HG02798 (cell line): Measurements from ENCODE around the gene KLC1.

Source experiments
- ATAC-seq: cut with Tn5 transposase; IDR thresholded peaks from one replicate; pipeline ENCODE4 v1.9.1; 2021; ENCODE audit warnings: mild to moderate bottlenecking; ENCODE audit not compliant: unreplicated experiment, poor library complexity

The KLC1 gene

DNA sequence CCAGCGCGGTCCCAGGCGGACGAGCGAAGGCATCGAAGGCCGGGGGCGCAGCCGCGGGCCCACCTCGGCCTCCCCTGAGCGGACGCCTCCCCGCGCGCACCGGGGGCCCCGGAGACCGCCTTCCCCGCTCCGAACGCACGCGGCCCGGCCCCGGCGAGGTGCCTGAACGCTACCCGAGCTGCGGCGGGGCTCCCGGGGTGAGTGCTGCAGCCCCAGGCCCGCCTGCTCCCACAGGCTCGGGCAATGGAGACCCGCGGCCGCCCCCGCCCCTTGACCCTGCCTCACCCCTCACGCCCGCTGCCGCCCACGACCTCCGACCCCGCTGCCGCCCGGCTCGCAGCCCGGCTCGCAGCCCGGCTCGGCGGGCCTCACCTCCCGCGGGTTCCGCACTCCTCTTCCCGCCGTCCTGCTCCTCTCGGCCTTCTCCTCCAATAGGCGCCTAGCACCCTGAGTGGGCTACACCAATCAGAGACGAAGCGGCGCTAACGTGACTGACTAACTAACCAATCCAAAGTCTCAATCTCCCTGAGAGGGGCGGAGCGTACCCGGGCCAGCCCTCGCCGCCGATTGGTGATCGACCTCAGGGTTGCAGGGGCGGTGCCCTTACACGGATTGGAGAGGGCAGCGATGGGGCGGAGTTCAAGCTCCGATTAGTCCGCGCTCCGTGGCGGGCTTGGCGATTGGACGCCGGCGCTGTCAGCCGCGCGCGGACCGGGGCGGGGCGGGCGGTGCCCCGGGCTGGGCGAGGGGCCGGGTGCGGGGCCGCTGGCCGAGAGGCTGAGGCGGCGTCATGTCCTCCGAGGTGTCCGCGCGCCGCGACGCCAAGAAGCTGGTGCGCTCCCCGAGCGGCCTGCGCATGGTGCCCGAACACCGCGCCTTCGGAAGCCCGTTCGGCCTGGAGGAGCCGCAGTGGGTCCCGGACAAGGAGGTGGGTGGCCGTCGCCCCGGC lies 86.3 kb downstream of the KLC1 start, which contains the start of the genes XRCC3 and ZFYVE21:
XRCC3 (minus strand) TSS at position 400 of the 949 bp plus-strand sequence. CDS start 4,364 bp downstream, outside the sequence.
ZFYVE21 (plus strand) TSS at position 759 of the 949 bp plus-strand sequence; CDS start at position 791, 32 bp downstream.
- ATAC-seq: peak; percentile 96

DNA sequence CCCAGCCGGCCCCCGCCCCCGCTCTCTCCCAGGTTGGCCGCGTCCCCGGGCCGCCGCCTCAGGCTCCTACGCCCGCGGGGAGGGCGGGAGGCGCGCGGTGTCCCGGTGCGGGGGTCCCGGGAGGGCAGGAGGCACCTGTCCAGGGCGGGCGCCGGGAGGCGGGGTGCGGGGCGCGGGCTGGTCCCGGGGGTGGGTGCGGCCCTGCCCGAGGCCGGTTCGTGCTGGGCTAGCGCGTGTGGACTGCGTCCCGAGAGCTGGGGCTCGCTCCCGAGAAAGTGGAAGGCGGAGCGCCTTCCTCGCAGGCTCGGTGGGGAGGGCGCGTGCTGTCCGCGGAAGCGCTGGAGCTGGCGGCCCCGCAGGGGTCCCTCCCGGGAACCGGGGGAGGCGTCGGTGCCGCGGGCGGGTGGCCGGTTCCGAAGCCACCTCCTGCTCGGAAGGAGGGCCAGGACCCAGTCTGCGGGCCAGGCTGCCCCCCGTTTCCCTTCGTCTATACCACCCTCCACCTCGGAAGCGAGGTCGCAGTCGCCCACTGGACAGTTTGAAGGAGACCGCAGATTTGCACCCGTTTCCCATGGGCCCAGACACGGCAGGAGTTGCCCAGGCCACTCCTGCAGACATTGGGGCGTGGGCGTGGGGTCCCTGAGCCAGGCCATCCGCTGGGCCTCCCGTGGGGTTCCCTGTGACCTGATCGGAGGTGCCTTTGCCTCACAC lies 87.2 kb downstream of the KLC1 start:
- peak; percentile 0 for ATAC-seq

DNA sequence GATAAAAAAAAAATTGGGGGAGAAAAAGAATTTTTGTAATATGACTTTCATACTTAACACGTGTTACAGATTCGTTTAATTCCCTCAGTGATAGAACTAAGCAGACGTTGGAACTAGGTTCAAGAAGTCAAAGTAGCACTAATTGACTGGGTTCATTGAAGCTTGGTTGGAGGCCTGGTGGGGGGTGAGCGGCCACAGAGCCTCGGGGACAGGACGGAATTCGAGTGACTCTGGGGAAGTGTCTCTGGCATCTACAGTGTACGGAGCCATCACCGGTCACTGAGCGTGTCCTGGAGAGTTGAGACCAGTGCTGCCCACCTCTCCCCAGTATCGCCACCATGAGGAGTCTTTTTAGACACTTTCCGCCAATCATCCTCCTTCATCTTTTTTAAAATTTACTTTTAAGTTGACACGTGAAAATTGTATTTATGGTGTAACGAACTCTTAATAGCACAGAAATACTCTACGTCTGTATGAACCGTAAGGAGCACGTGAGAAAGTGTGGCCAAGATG lies 87.9 kb downstream of the KLC1 start:
- no peak for ATAC-seq

DNA sequence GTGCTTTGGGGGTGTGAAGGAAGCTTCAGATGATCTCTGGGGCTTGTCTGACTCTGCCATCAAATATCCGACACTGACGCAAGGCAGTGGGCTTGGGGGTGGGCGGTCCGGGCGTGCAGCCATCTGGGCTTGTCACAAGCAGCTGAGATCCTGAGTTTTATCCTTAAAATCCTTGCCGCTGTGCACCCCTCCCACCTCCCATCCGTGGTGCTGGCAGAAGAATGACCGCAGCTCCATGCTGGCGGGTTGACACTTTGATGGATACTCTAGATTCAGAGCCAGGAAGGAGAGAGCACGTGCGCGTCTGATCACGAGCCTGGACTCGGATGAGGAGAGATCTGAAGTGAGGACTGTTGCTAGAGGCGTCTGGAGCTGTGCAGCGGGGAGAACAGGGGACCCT lies 89.6 kb downstream of the KLC1 start:
- no peak for ATAC-seq

DNA sequence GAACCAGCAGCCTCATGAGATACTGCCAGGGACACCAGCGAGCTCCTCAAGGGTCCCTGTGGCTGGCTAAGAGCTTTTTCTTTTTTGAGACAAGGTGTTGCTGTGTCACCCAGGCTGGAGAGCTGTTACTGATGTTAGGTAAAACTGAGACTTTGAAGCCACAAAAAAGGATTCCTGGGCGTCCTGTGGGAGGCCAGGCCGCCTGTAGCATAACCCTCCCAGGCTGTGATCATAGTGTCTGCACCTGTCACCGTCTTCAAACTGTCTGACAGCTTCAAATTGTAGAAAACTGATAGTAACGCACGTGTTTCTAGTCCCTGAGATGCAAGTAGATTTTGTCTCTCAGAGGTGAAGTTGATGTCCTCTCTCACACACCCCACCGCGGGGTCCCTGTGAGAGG lies 90.7 kb downstream of the KLC1 start:
- ATAC-seq: no peak

DNA sequence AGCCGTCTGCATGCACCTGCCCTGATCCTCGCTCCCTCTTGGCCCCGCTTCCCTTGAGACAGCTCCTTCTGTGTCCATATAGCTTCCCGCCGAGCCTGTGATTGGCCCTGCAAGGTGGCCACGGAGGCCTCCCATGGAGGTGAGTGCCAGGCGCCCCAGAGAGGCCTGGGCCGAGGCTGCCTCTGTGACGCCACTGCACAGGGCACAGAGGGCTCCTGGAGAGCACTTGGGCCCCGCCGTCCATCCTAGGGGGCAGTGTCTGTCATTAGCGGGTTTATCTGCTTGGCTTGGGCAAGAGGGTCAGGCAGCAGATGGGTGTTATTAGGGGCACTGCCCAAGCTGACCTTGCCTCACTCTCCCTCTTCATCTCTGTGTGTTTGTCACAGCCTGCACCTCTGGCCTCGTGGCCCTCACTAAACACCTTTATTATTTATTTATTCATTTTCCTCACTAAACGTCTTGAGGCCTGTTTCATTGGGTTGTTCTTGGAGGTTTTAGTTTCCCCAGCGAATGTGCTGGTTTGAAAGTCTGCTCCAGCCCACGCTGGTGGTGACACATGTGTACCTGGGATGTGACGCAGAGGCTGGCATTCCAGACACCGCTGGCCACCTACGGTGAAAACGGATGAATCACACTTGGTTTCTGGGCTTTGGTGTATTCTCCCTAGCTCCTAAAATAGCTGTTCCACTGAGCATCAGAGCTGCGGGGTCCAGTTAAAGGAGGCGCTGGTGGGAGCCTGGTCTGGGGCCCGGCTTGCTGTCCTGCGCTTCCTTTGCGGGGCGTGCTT lies 92.5 kb downstream of the KLC1 start:
- no peak for ATAC-seq

DNA sequence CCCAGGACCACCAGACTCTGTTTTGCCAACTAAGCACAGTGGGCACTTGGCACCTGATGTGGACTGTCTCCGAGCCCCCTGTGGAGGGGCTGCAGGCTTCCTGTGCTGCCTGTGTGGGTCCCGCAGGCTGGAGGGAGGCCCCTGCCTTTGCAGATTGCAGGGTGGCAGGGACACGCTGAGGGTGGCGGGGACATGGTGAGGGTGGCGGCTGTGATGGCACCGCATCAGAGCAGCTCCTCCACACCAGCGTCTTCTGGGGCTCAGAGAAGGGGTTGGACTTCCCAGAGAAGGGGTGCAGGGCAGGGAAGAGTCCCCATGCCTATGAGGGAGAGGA lies 94.7 kb downstream of the KLC1 start:
- ATAC-seq: no peak

DNA sequence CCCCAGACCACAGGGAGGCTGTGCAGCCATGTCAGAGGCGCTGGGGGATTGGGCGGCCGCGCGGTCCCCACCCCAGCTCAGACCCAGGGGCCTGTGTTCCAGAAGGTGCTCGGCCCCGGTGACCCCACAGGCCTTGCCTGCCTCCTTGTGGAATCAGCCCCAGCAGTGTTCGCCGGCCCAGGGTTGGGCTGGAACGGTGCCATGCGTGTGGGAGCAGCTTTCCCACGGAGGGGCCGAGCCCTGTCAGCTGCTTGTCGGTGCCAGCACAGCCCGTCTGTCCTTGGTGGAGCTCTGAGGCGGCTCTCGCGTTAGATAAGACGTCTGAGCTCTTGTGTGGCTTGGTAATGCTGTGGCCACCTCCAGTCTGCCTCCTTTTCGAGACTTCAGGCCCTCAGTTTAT lies 95.1 kb downstream of the KLC1 start:
- no peak for ATAC-seq

DNA sequence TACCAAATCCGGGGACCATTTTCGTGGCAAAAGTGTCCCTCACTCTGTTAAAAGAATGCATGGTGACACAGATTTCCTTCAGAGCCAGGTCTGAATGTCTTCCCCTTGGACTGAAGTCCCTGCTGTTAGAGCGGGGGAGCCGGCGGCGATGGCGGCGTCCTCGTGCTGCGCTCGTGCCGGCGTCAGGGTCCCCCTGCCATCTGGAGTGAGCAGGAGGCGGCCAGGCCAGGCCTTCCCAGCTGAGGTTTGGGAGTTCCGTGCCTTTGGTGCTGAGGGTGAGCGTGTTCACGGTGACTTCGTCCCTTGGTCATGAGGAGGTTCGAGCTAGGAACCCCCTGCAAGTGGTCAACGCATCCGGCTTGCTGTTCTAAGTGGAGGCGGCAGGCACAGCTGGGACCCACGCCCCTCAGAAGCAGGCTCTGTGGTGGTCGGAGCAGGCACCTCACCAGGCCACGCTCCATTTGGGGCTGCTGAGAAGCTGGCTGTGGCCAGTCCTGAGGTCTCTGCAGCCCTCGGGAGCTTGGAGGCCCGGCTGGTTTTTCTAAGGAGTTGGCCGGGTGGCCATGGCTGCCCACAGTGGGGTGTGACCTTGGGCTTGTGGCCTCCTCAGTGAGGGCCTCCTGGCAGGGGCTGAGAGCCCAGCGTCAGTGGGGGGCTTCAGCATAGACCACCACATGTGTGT lies 96.1 kb downstream of the KLC1 start:
- no peak for ATAC-seq

DNA sequence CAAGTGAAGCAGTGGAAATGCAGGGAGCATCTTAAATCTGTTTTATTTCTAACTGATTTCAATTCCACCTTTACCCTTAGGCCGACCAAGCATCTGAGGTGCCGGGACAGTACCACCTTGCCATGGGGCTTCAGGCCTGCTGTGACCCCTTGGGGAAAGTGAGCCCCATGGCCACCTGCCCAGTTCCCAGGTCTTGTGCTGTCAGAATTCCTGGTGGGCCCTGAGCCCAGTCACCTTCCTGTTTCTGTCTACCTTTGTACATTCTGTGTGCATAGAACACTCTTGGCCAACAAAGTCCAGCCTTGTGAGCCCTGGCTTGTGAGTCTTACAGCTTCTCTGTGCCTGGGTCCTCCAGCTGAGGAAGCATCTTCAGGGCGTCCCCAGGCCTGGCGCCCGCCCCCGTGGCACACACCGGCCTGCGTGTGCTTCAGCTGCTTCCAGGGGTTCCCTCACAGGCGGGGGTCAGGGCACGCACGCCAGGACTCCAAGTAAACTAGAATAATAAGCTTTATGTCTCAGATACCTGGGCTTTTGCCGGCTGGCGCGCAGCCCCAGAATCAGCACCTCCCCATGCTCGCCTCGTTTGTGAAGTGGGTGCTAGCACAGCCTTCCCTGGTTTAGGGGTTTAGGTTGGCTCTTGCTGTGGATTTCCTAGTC lies 96.9 kb downstream of the KLC1 start:
- no peak for ATAC-seq

DNA sequence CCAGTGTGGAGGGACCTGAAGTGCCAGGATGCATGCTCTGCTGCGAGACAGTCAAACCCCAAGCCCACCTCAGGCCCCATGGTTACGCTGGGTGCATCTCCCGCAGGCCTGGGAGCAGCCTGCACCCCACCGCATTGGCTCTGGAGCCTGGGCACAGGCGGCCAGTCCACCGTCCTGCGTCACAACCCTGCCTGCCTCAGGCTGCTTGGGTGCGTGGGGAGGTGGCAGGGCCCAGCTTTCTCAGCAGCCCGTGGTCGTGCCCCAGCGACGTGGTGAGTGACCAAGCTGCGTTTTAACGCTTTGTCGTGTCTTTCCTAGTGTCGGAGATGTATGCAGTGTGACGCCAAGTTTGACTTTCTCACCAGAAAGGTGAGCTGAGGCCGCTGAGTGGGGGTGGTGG lies 97.5 kb downstream of the KLC1 start:
- no peak for ATAC-seq

DNA sequence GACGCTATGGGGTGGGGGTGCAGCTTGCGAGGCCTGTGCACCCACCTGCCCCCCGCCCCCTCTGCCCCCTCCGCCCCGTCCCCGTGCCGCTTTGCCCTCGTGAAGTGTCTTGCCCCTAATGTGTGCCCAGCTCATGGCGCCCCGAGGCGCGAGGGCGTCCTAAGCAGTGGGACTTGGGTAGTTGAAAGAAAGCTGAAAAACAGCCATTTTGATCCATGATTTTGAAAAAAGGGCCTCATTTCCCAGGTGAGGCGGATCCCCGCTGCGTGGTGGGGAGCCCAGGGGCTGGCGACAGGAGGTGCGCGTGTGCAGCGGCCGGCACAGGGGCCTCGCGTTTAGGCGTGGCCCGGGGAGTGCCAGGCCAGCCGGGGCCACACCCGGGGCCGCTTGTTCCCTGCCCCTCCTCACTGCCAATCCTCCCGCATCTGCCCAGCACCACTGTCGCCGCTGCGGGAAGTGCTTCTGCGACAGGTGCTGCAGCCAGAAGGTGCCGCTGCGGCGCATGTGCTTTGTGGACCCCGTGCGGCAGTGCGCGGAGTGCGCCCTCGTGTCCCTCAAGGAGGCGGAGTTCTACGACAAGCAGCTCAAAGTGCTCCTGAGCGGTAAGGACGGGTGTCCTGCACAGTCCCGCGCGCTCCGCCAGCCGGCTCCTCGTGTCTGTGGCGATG lies 98.4 kb downstream of the KLC1 start:
- ATAC-seq: no peak

DNA sequence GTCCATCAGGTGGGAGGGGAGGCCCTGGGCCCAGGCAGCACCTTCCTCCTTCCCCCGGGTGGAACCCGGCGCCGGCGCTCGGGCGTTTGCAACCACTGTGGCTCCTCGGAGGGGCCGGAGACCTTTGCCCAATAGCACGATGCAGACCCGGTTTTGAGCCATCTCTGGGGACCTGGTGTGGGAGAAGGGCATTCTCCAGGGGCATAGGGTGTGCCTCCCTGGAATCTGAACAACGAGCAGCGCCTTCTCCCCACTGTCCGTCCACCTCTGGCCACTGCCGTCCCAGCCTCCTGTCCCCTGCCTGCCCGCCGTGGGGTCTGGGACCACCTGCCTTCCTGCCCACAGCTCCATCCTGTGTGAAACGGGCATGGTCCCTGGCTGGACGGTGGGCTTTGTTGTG lies 99.1 kb downstream of the KLC1 start:
- ATAC-seq: no peak

DNA sequence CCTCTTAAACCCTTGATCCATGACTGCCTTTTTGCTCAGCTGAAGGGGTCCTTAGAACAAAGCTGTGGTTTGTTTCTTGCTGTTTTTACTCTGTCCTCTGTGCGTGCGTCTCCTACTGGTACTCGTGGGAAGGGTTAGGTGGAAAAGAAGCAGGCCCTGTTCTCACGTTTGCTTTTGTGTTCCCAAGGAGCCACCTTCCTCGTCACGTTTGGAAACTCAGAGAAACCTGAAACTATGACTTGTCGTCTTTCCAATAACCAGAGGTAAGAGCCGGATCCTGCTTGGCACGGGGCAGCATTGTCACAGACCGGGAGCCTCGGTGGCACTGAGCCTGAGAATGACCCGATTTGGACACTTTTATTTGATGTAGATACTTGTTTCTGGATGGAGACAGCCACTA lies 99.7 kb downstream of the KLC1 start:
- ATAC-seq: no peak

DNA sequence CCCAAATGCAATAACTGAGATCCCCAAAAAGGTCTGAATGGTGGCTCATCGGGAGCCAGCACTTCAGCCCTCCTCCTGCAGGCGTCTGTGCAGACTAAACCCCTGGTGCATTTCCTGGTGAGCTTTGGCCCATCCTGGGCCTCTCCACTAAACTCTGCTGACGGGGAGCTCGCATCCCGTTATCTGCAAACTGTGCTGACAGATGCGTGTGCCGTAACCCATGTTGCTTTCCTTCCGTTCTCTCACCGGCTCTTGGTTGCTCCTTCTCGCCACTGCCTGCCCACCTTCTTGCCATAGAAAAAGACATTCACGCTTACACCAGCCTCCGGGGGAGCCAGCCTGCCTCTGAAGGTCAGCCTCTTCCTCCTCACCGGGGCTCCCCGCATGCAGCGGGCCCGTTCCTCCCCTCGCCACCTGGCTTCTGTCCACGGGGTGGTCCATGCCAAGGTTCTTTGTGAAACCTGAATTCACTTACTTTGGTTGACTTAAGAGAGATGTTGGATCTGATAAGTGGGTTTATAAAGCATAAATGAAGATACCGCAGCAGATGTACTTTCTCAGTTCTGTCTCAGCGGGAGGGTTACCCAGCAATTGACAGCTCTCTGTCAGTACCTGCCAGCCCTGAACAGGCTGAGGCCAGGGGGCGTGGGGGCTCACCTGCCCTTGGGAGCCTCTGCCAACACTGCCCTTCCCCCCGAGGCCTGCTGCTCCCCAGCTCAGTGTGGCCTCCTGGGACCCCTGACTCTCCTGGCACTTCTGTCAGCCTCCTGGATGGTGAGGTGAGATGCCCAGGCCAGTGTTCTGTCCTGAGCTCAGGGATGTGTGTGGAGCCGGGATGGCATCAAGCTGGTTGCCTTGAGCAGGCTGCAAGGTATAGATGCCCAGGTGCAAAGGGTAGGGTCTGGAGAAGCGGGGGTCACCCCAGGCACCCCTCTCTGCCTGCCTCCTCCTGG lies 100.8 kb downstream of the KLC1 start:
- ATAC-seq: no peak

DNA sequence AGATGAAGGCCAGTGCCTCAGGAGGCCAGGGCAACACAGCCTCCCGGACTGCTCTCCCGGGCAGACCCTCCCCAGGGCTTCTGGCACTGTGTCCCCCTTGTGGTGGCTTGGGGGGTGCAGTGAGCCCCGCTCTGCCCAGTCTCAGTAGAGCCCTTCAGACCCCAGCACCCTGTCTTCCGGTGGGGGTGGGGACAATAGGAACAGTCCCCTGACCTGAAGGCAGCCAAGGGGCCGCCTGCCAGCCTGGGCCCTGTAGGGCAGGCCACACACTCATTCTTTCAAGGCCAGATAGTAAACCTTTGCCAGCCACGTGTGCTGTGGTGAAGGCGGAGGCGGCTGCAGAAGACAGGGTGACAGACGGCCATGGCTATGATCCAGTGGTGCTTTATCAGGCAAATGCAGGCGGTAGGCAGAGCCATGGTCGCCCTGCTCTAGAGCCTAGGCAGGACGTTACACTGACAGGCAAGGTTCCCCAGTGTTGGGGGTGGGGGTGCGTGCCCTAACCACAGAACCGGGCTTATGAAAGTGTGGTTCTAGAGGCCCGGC lies 101.6 kb downstream of the KLC1 start:
- no peak for ATAC-seq

DNA sequence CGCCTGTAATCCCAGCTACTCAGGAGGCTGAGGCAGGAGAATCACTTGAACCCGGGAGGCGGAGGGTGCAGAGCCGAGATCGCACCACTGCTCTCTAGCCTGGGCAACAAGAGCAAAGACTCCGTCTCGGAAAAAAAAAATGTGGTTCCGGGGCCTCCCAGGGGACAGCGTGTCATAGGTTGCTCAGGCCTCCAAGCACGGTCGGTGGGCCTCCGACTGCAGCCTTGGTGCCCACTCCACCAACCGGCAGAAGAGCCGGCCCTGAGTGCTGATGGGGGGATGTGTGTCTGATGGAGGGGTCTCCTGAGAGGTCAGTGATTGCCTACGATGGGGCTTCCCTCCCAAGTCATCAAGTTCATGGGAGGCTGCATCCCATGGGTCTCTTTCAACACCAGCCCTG lies 102.5 kb downstream of the KLC1 start:
- ATAC-seq: no peak
